LoVo (cell line): Measurements from ENCODE around the gene WTAP.
"Not testable (repeated sequence)": the region's sequence is repeated elsewhere in the genome, so short reads cannot be mapped to it uniquely, and the experiment has no call there.

ENCODE experiments used
- DNase-seq: peaks from one replicate; pipeline ENCODE4 v3.0.0-alpha.2; 2016; ENCODE audit warnings: low spot score

Gene WTAP

GRCh38 chr6:159726918-159727716 is at the start of gene WTAP:
TSS of gene WTAP (plus strand) at chr6:159727506. CDS start at chr6:159736266, 8,760 bp downstream.
- peak; percentile 97 for DNase-seq

GRCh38 chr6:159677506-159678165 is 49.7 kb upstream of the WTAP start:
- DNase-seq = no peak

GRCh38 chr6:159678574-159678973 is 48.7 kb upstream of the WTAP start:
- DNase-seq = no peak

- no peak for DNase-seq
These were observed 47.9 kb upstream of the WTAP start for GRCh38 chr6:159679091-159680077.

- no peak for DNase-seq
These were observed 47.2 kb upstream of the WTAP start for GRCh38 chr6:159680104-159680503.

GRCh38 chr6:159681191-159681880 is 46.0 kb upstream of the WTAP start:
- DNase-seq = no peak

- DNase-seq = no peak
These were observed 45.0 kb upstream of the WTAP start for GRCh38 chr6:159682295-159682694.

- no peak for DNase-seq
These were observed 44.5 kb upstream of the WTAP start for GRCh38 chr6:159682810-159683209.

GRCh38 chr6:159684013-159684304 is 43.3 kb upstream of the WTAP start:
- no peak for DNase-seq

- DNase-seq = no peak
These were observed 41.3 kb upstream of the WTAP start for GRCh38 chr6:159686040-159686439.

- DNase-seq = no peak
These were observed 40.6 kb upstream of the WTAP start for GRCh38 chr6:159686703-159687102.

GRCh38 chr6:159687341-159687740 is 40.0 kb upstream of the WTAP start:
- DNase-seq = no peak

GRCh38 chr6:159688266-159688905 is 38.9 kb upstream of the WTAP start:
- DNase-seq = no peak

GRCh38 chr6:159689001-159689400 is 38.3 kb upstream of the WTAP start:
- DNase-seq = no peak

GRCh38 chr6:159690135-159690534 is 37.2 kb upstream of the WTAP start:
- DNase-seq = not testable (repeated sequence)

GRCh38 chr6:159691133-159691962 is 36.0 kb upstream of the WTAP start:
- DNase-seq = peak; percentile 72

GRCh38 chr6:159691963-159692287 is 35.4 kb upstream of the WTAP start:
- DNase-seq = no peak

GRCh38 chr6:159692303-159693127 is 34.8 kb upstream of the WTAP start:
- peak; percentile 40 for DNase-seq

- DNase-seq = peak; percentile 87
These were observed 34.0 kb upstream of the WTAP start, which contains the start of gene SOD2 for GRCh38 chr6:159693128-159693893. TSS of gene SOD2 (minus strand) at chr6:159693241. CDS start at chr6:159693167, 74 bp downstream.
